Stimulated activated CD4-positive, alpha-beta T cell treated with anti-CD3 and anti-CD28 coated beads, Interleukin-2, amount 100 ng/mL, for 4 hours (primary cell): ENCODE results near the gene CCDC97.
"Not testable (repeated sequence)": the region's sequence is repeated elsewhere in the genome, so short reads cannot be mapped to it uniquely, and the experiment has no call there.

Experiments used
- DNase-seq: peaks from one replicate; pipeline ENCODE4 v3.0.0-alpha.2; 2020; ENCODE audit warnings: low read depth

Gene CCDC97

DNA sequence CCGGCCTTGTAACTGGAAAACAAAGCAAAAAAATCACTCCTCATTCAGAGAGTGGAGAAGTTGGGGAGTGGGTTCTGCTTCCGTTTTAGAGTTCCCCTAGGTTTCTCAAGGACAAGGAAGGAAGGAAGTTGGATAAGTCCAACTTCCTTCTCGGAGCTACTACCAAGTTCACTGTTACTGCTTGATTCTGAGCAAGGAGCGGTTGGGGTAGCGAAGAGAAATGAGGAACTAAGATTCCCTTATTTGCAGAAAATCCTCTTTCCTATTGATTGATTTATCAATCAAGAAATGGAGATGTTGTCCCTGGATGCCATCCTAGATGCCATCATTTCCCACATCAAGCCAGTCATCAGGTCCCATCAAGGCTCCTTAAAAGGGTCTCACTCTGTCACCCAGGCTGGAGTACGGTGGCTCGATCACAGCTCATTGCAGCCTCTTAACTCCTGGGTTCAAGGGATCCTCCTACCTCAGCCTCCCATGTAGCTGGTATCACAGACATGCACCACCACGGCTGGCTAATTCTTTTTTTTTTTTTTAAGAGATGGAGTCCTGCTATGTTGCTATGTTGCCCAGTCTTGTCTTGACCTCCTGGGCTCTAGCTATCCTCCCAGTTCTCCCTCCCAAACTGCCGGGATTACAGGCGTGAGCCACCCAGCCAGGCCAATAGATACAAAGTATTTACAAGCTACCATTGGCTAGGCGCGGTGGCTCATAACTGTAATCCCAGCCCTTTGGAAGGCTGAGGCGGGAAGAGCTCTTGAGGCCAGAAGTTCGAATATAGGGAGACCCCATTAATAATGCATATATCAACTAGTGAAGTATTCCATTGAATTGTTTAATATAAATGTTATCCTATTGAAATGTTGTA lies 54.8 kb downstream of the CCDC97 start:
- no peak for DNase-seq

DNA sequence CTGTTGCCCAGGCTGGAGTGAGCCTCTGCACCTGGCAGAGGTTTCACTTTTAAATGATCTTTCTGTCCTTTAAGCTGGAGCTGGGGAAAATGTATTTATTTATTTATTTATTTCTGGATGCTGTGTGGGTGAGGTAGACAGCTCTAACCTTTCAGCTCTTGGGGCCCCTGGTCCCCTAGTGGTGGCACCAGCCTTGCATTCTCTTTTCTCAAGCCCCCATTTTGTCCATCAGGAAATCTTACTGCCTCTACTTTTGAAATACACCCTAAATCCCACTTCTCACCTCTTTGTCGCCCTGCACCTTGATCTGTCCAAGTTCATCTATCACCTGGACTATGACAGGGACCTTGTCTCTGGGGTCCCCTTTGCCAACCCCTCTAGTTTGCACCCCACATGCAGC lies 56.1 kb downstream of the CCDC97 start:
- no peak for DNase-seq

DNA sequence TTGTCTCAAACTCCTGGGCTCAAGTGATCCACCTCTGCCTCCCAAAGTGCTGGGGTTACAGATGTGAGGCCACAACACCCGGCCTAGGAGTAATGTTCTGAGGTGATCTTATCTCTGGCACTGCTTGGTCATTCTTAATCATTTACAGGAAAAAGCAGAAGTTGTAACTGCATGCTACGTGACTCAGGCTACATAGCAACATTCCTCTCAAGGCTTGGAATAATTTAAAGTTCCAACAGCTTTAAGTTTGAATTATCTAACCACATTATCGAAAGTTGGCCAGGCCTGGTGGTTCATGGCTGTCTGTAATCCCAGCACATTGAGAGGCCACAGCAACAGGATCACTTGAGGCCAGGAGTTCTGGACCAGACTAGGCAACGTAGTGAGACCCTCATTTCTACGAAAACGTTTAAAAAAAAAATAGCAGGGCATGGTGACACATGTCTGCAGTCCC lies 57.9 kb downstream of the CCDC97 start:
- DNase-seq, result no peak

DNA sequence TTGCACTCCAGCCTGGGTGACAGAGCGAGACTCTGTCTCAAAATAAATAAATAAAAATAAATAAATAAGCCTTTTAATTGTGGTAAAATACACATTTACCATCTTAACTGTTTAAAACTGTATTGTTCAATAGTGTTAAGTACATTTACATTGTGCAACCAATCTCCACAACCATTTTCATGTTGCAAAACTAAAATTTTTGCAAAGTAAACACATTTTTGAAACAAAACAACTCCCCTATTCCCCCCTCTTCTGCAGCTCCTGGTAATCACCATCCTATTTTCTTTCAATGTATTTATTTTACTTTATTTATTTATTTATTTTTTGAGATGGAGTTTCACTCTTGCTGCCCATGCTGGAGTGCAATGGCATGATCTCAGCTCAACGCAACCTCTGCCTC lies 59.8 kb downstream of the CCDC97 start:
- no peak for DNase-seq

DNA sequence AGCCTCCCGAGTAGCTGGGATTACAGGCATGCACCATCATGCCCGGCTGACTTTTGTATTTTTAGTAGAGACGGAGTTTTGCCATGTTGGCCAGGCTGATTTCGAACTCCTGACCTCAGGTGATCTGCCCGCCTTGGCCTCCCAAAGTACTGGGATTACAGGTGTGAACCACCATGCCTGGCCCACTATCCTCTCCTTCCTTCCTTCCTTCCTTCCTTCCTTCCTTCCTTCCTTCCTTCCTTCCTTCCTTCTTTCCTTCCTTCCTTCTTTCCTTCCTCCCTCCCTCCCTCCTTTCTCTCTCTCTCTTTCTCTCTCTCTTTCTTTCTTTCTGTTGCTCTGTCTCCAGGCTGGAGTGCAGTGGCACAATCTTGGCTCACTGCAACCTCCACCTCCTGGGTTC lies 61.1 kb downstream of the CCDC97 start:
- DNase-seq, result not testable (repeated sequence)

DNA sequence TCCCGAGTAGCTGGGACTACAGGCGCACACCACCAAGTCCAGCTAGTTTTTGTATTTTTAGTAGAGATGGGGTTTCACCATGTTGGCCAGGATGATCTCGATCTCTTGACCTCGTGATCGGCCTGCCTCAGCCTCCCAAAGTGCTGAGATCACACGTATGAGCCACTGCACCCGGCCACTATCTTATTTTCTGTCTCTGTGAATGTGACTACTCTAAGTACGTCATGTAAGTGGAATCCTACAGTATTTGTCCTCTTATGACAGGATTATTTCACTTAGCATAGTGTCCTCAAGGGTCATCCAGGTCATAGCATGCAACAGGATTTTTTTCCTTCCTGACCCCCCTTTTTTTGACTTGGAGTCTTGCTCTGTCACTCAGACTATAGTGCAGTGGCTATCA lies 61.6 kb downstream of the CCDC97 start:
- no peak for DNase-seq

DNA sequence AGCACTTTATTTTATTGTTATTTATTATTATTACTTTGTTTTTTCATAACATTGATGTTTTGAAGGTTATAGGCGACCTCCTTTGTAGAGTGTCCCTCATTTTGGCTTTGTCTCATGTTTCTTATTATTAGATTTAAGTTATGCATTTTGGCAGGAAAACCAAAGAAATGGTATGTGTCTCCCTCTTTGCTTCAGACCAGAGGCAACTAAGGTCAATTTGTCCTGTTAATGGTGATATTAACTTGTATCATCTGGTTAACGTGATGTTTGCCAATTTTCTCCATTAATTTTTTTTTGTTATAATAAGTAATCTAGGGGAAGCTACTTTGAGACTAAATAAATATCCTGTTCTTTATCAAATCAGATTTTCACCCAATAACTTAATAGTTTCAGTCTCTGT lies 62.5 kb downstream of the CCDC97 start:
- DNase-seq, result no peak

DNA sequence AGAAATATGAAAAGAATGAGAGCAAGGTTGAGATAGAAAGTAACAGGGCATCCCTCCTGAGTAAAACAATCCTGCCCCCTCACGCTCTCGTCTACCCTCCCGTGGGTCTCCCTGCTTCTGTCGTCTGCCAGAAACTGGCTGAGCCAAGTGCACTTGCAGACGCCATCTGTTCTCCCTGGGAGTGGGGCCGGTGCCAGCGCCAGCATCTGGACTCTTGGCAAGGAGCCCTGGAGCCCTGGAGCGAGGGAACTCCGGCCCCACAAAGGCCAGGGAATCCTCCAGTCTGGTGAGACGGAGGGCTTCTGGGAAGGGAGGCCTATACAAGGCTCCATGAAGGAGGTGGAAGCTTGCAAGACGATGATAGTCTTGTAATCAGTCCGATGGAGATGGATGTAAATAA lies 64.0 kb downstream of the CCDC97 start:
- DNase-seq, result no peak
